B cell (primary cell): Measurements from ENCODE around the gene NRXN2. TPM values are rescaled to one million over a fixed set of nuclear protein-coding genes. Genes with fewer than 3 reads are reported as not detected.

Experiments used
- ATAC-seq: fragments of 200-7000 bp; cut with Tn5 transposase; one replicate; pipeline ENCODE4 v1.10.0; 2021; ENCODE audit warnings: low read depth, mild to moderate bottlenecking, moderate number of reproducible peaks, moderate library complexity
- CTCF ChIA-PET: fragments of 350-600 bp; sonication (Branson Sonifier 250); formaldehyde crosslinking; loops from one replicate; lab custom pipeline; 2021; ENCODE audit warnings: antibody characterized with exemption, inconsistent platforms; lab: Charles Lee
- POLR2A ChIA-PET: fragments of 350-600 bp; sonication (Branson Sonifier 250); formaldehyde crosslinking; loops from one replicate; lab custom pipeline; 2021; ENCODE audit warnings: antibody characterized with exemption; lab: Charles Lee
- DNase-seq: peaks from one replicate; pipeline ENCODE4 v3.0.0; 2013
- H2AFZ ChIP-seq: 2 replicates; pipeline ENCODE4 v1.6.1; 2012; ENCODE audit warnings: mild to moderate bottlenecking, low read depth, low read length; ENCODE audit not compliant: insufficient read depth, poor library complexity, severe bottlenecking
- H3K27ac ChIP-seq, 2 donors: 1 replicate in 1 of 2; 2 replicates in 1 of 2; pipeline ENCODE4 v1.5.1; 2012 to 2013; ENCODE audit warnings: low read length in 2 of 2, mild to moderate bottlenecking in 2 of 2, moderate library complexity in 1 of 2
- H3K27me3 ChIP-seq, 4 experiments: fragments of 200-600 bp in 1 of 4; sonication (generic) in 1 of 4; replicated peaks in 1 of 4; 1 replicate in 2 of 4; 2 replicates in 2 of 4; pipeline versions ENCODE4 v1.6.1 to v1.7.0; 2013 to 2016; ENCODE audit warnings: low read length in 3 of 4, mild to moderate bottlenecking in 2 of 4, mixed read lengths in 1 of 4, moderate library complexity in 1 of 4; ENCODE audit not compliant: insufficient read depth in 4 of 4, control insufficient read depth in 3 of 4; ENCODE audit errors: control extremely low read depth in 1 of 4
- H3K36me3 ChIP-seq, 2 experiments: replicated peaks in 1 of 2; 1 replicate in 1 of 2; 2 replicates in 1 of 2; pipeline versions ENCODE4 v1.6.1 to v1.7.1; 2013; ENCODE audit warnings: low read length in 1 of 2; ENCODE audit not compliant: insufficient read depth in 2 of 2, control insufficient read depth in 1 of 2; ENCODE audit errors: control extremely low read depth in 1 of 2, extremely low read depth in 1 of 2
- H3K4me1 ChIP-seq, 2 donors: fragments of 200-600 bp in 1 of 2; sonication (generic) in 1 of 2; 1 replicate in 1 of 2; 2 replicates in 1 of 2; pipeline versions ENCODE4 v1.5.1 to v1.6.1; 2013 to 2017; ENCODE audit warnings: low read length in 2 of 2; ENCODE audit not compliant: control insufficient read depth in 2 of 2, insufficient read depth in 2 of 2
- H3K4me2 ChIP-seq: replicated peaks from 2 replicates; pipeline ENCODE3; 2012; ENCODE audit warnings: mild to moderate bottlenecking, low read depth, low read length; ENCODE audit not compliant: poor library complexity, severe bottlenecking
- H3K4me3 ChIP-seq, 5 experiments: fragments of 200-600 bp in 1 of 5; sonication (generic) in 1 of 5; 1 replicate in 3 of 5; 2 replicates in 2 of 5; pipeline versions ENCODE4 v1.5.1 to v1.7.0; 2011 to 2016; ENCODE audit warnings: low read length in 4 of 5, mild to moderate bottlenecking in 4 of 5, low read depth in 2 of 5, control low read depth in 1 of 5, moderate library complexity in 1 of 5; ENCODE audit not compliant: insufficient read depth in 1 of 5; ENCODE audit errors: control extremely low read depth in 1 of 5, extremely low read depth in 1 of 5
- H3K79me2 ChIP-seq: fragments of 200-600 bp; sonication (generic); one replicate; pipeline ENCODE4 v1.6.0; 2016; ENCODE audit warnings: low read length; ENCODE audit not compliant: control insufficient read depth, insufficient read depth
- H3K9ac ChIP-seq: fragments of 200-600 bp; sonication (generic); 2 replicates; pipeline ENCODE4 v1.6.1; 2017; ENCODE audit warnings: mild to moderate bottlenecking, low read length, moderate library complexity
- H3K9me3 ChIP-seq, 3 donors: one replicate each; pipeline versions ENCODE4 v1.6.1 to v1.7.1; 2013; ENCODE audit warnings: low read length in 2 of 3; ENCODE audit not compliant: control insufficient read depth in 2 of 3, insufficient read depth in 1 of 3; ENCODE audit errors: control extremely low read depth in 1 of 3
- H4K20me1 ChIP-seq: 2 replicates; pipeline ENCODE4 v1.6.0; 2012; ENCODE audit warnings: mild to moderate bottlenecking, low read length; ENCODE audit not compliant: insufficient read depth, control insufficient read depth, poor library complexity, severe bottlenecking
- H3K27ac Mint-ChIP-seq: one replicate; pipeline ENCODE4 v1.8.0; 2021; ENCODE audit warnings: mixed read lengths
- H3K27me3 Mint-ChIP-seq: one replicate; pipeline ENCODE4 v1.8.0; 2021; ENCODE audit warnings: mixed read lengths
- H3K4me1 Mint-ChIP-seq: one replicate; pipeline ENCODE4 v1.8.0; 2021; ENCODE audit warnings: mixed read lengths
- H3K4me3 Mint-ChIP-seq: one replicate; pipeline ENCODE4 v1.8.0; 2021; ENCODE audit warnings: mixed read lengths
- H3K9me3 Mint-ChIP-seq: one replicate; pipeline ENCODE4 v1.8.0; 2022; ENCODE audit warnings: mixed read lengths; ENCODE audit not compliant: insufficient read depth
- EZH2 ChIP-seq: IDR thresholded peaks from 2 replicates; pipeline ENCODE4 v1.6.1; 2012; ENCODE audit warnings: borderline replicate concordance, low read depth, mild to moderate bottlenecking, moderate library complexity, low read length; ENCODE audit not compliant: insufficient read depth, poor library complexity, severe bottlenecking
- WGBS: methylation state at CpG from one replicate; pipeline ENCODE4 v1.1.5; 2013; ENCODE audit warnings: missing lambda C conversion rate; ENCODE audit not compliant: insufficient coverage; 5-methylcytosine and 5-hydroxymethylcytosine counted together
- intact Hi-C: fragments of 100-400 bp; cut with micrococcal nuclease; formaldehyde crosslinking; loops from one replicate; pipeline ENCODE4 v1.10.0; 2022
- polyA plus RNA-seq: library from polyadenylated mRNA; depleted of rRNA; stranded (reverse); fragments of >200 nt; gene quantifications from 2 replicates; pipeline ENCODE4 v1.2.3, GENCODE V29; 2012
- total RNA-seq, 2 donors: library from RNA; stranded (reverse); fragments of 120-200 nt in 1 of 2; gene quantifications; 1 replicate in 1 of 2; 2 replicates in 1 of 2; pipeline versions ENCODE4 v1.2.3 to v1.2.4, GENCODE V29; 2013 to 2022
- TF ChIP-seq, protein P1 (sequence below): fragments of 200-600 bp; IDR thresholded peaks from one replicate; pipeline ENCODE4 v1.8.0; 2022; ENCODE audit warnings: antibody characterized with exemption, mild to moderate bottlenecking

Gene NRXN2
- total and polyA plus RNA-seq, 2 donors (not counting 1 experiment from before 2014, with no cell fraction given) = 0.01 to 0.52 TPM

DNA sequence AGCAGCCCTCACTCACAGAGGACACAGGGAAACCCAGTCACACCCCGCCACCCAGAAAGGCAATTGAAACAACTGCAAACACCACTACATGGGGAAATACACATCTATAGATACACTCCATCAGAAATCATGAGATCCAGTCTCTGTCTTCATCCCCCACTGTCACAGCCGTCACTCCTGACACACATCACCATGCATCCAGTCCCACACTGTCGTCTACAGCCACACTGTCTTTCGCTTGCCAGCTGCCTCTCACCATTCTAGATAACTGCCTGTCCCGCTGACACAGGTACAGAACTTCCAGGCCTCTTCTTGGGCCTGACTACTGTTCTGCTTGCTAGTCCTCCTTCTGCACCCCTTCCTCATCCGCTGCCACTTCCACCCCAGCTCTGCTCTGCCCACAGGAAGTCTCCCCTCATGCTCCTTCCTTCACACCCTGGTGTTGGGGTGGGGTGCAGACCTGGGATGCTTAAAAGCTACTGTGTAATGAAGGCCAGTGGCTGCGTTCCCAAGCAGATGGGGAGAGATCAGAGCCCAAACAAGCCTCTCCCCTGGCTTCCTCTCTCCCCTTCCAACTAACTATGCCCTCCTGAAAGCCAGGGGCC lies 89.3 kb downstream of the NRXN2 start:
- DNase-seq (no peak), ATAC-seq (no peak)
- Histone ChIP-seq H3K27me3 (peaks cover 0 to 35% (median 0%) of the 10 kb centered on the region in 4 experiments), H3K9ac (no peak overlapping the region), H3K4me1 (peaks cover 12 to 30% of the 10 kb centered on the region in 2 donors), H3K36me3 (no peaks in the 10 kb centered on the region), H3K4me3 (no peak overlapping the region), H3K79me2 (no peaks in the 10 kb centered on the region), H4K20me1 (no peaks in the 10 kb centered on the region), H3K27ac (no peak overlapping the region), H2AFZ (no peak overlapping the region), H3K4me2 (no peak overlapping the region), H3K9me3 (peaks cover 0 to 4% (median 0%) of the 10 kb centered on the region in 3 donors)
- peaks cover 25% of the 10 kb centered on the region for H3K4me1 Mint-ChIP-seq
- 80% methylated on average over 5 of the region's 7 CpGs for WGBS
- no peaks in the 10 kb centered on the region for H3K9me3 Mint-ChIP-seq
- intact Hi-C loops = no loop called here
- no peak overlapping the region for H3K27ac Mint-ChIP-seq
- no peak overlapping the region for H3K4me3 Mint-ChIP-seq
- CTCF ChIA-PET = no interaction called here
- no peak for TF ChIP-seq EZH2
- TF ChIP-seq, protein P1, sequence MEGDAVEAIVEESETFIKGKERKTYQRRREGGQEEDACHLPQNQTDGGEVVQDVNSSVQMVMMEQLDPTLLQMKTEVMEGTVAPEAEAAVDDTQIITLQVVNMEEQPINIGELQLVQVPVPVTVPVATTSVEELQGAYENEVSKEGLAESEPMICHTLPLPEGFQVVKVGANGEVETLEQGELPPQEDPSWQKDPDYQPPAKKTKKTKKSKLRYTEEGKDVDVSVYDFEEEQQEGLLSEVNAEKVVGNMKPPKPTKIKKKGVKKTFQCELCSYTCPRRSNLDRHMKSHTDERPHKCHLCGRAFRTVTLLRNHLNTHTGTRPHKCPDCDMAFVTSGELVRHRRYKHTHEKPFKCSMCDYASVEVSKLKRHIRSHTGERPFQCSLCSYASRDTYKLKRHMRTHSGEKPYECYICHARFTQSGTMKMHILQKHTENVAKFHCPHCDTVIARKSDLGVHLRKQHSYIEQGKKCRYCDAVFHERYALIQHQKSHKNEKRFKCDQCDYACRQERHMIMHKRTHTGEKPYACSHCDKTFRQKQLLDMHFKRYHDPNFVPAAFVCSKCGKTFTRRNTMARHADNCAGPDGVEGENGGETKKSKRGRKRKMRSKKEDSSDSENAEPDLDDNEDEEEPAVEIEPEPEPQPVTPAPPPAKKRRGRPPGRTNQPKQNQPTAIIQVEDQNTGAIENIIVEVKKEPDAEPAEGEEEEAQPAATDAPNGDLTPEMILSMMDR = no peak
- POLR2A ChIA-PET = interaction anchor here (0.6 kb wide), 1 partner anchor 249 kb away, joined by 3 read pairs; no protein-coding TSS in a partner anchor
- peaks cover 16% of the 10 kb centered on the region for H3K27me3 Mint-ChIP-seq

DNA sequence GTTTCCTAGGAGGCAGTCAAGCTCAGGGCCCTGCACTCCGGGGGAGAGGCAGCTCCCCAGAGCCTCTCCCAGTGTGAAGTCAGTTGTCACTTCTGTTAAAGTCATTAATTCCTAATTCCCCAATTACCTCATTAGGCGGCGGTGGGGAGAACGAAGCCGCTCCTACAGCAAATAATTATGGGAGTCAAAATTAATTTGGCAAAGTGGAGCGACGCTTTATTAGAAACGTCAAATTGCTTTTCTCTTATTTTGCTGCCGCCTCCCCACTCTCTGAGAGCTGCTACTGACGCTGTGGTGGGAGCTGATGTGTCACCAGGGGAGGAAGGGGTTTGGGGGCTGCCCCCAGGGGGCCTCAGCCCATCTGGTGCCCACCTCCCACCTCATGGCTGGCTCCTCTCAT lies 90.3 kb downstream of the NRXN2 start:
- H3K27me3 Mint-ChIP-seq = peaks cover 16% of the 10 kb centered on the region
- H3K9me3 Mint-ChIP-seq = no peaks in the 10 kb centered on the region
- intact Hi-C loops = no loop called here
- Histone ChIP-seq H3K9me3 (peaks cover 0 to 4% (median 0%) of the 10 kb centered on the region in 3 donors), H3K79me2 (no peaks in the 10 kb centered on the region), H3K4me1 (peaks cover 2 to 20% of the 10 kb centered on the region in 2 donors), H4K20me1 (no peaks in the 10 kb centered on the region), H3K4me2 (no peak overlapping the region), H3K4me3 (no peak overlapping the region), H3K27ac (no peak overlapping the region), H3K9ac (no peak overlapping the region), H2AFZ (no peak overlapping the region), H3K36me3 (no peaks in the 10 kb centered on the region), H3K27me3 (peaks cover 0 to 27% (median 0%) of the 10 kb centered on the region in 4 experiments)
- ChIA-PET CTCF (no interaction called here), POLR2A (no interaction called here)
- WGBS = 60% methylated on average over 1 of the region's 10 CpGs
- TF ChIP-seq, protein P1 = no peak
- TF ChIP-seq EZH2 = no peak
- no peak overlapping the region for H3K4me3 Mint-ChIP-seq
- no peak overlapping the region for H3K27ac Mint-ChIP-seq
- no peak for DNase-seq
- peaks cover 21% of the 10 kb centered on the region for H3K4me1 Mint-ChIP-seq
- ATAC-seq = no peak
